ENCODE data around the gene EIF5.

Gene EIF5

GRCh38 chr14:103372017-103372416, 38.0 kb downstream of the EIF5 start:
- no peak for DNase-seq (ENCODE audit: low spot score)

- no peak for DNase-seq (ENCODE audit: low spot score)
Measured at GRCh38 chr14:103372552-103373304, 38.7 kb downstream of the EIF5 start.

- DNase-seq (ENCODE audit: low spot score), result no peak
Measured at GRCh38 chr14:103374121-103374520, 40.1 kb downstream of the EIF5 start.

GRCh38 chr14:103377522-103378037, 43.5 kb downstream of the EIF5 start:
- DNase-seq (ENCODE audit: low spot score), result no peak

GRCh38 chr14:103378038-103378854, 44.2 kb downstream of the EIF5 start:
- no peak for DNase-seq (ENCODE audit: low spot score)

- no peak for DNase-seq (ENCODE audit: low spot score)
Measured at GRCh38 chr14:103380719-103381377, 46.8 kb downstream of the EIF5 start.

- no peak for DNase-seq (ENCODE audit: low spot score)
Measured at GRCh38 chr14:103382376-103382775, 48.3 kb downstream of the EIF5 start.

- DNase-seq (ENCODE audit: low spot score), result no peak
Measured at GRCh38 chr14:103384450-103385151, 50.6 kb downstream of the EIF5 start.

GRCh38 chr14:103385152-103385928, 51.3 kb downstream of the EIF5 start, which contains the start of gene MARK3:
MARK3 (plus strand) TSS chr14:103385415; CDS start chr14:103386030, 615 bp downstream.
- DNase-seq (ENCODE audit: low spot score), result peak; percentile 96

GRCh38 chr14:103385929-103386712, 52.1 kb downstream of the EIF5 start:
- peak; percentile 18 for DNase-seq (ENCODE audit: low spot score)

- DNase-seq (ENCODE audit: low spot score), result no peak
Measured at GRCh38 chr14:103386713-103387329, 52.8 kb downstream of the EIF5 start.

GRCh38 chr14:103388664-103389063, 54.6 kb downstream of the EIF5 start:
- DNase-seq (ENCODE audit: low spot score), result no peak

GRCh38 chr14:103390605-103391004, 56.6 kb downstream of the EIF5 start:
- no peak for DNase-seq (ENCODE audit: low spot score)

GRCh38 chr14:103391048-103391447, 57.0 kb downstream of the EIF5 start:
- DNase-seq (ENCODE audit: low spot score), result peak; percentile 64

GRCh38 chr14:103392106-103392505, 58.1 kb downstream of the EIF5 start:
- DNase-seq (ENCODE audit: low spot score), result no peak

GRCh38 chr14:103392572-103392971, 58.5 kb downstream of the EIF5 start:
- DNase-seq (ENCODE audit: low spot score), result no peak

GRCh38 chr14:103393070-103393469, 59.0 kb downstream of the EIF5 start:
- no peak for DNase-seq (ENCODE audit: low spot score)

GRCh38 chr14:103393676-103394626, 59.9 kb downstream of the EIF5 start:
- DNase-seq (ENCODE audit: low spot score), result peak; percentile 31

All from CD4-positive, alpha-beta T cell treated with Interleukin-2 at 100 ng/mL for 4 hours (primary cell).